ENCODE data around the gene MAGED1. TPM values are rescaled to one million over a fixed set of nuclear protein-coding genes. Genes with fewer than 3 reads are reported as not detected.

MAGED1 gene
- total and polyA plus RNA-seq, 2 of the 8 experiments (the other 6 are each of a cell fraction or from before 2014, with no cell fraction given) = 91.0 to 91.1 TPM

- Histone ChIP-seq H3K18ac (ENCODE audit: extremely low read depth, low read length) (no peak overlapping the region), H2AK5ac (ENCODE audit: low read depth, low read length) (no peak overlapping the region), H4K20me1 (replicated peaks in 1 of 2; ENCODE audit: control insufficient read depth in 1 of 2, insufficient read depth in 2 of 2, low read length in 2 of 2) (no peaks in the 10 kb centered on the region), H3K14ac (ENCODE audit: insufficient read length) (no peak overlapping the region), H2BK12ac (ENCODE audit: low read depth, low read length) (no peak overlapping the region), H4K5ac (ENCODE audit: insufficient read length, low read depth, low read length) (no peak overlapping the region), H3K4ac (replicated peaks; ENCODE audit: insufficient read length, low read depth, low read length) (no peak overlapping the region), H3K23me2 (ENCODE audit: low read depth, low read length) (no peaks in the 10 kb centered on the region), H2BK20ac (ENCODE audit: low read length) (no peak overlapping the region), H3K4me1 (replicated peaks in 1 of 4; ENCODE audit: control insufficient read depth in 3 of 4, insufficient read depth in 4 of 4, low read length in 3 of 4) (no peaks in the 10 kb centered on the region), H3K9ac (replicated peaks in 1 of 4; ENCODE audit: extremely low read depth in 1 of 4, low read depth in 3 of 4, low read length in 3 of 4) (no peak overlapping the region), H3K9me3 (ENCODE audit: insufficient read depth in 2 of 2, low read depth in 1 of 2, low read length in 1 of 2) (no peaks in the 10 kb centered on the region), H3K56ac (replicated peaks; ENCODE audit: insufficient read length, low read depth, low read length) (no peak overlapping the region), H3K27me3 (replicated peaks in 1 of 4; ENCODE audit: control insufficient read depth in 3 of 4, extremely low read depth in 1 of 4, insufficient read depth in 3 of 4, low read length in 3 of 4) (no peaks in the 10 kb centered on the region), H4K8ac (ENCODE audit: extremely low read depth, insufficient read depth, low read length) (no peak overlapping the region), H2BK120ac (replicated peaks; ENCODE audit: low read depth, low read length) (no peak overlapping the region), H3K79me1 (ENCODE audit: low read depth, low read length) (no peaks in the 10 kb centered on the region), H3K23ac (ENCODE audit: insufficient read length) (no peak overlapping the region), H4K91ac (replicated peaks; ENCODE audit: insufficient read length, low read length) (no peak overlapping the region), H2BK15ac (ENCODE audit: low read length) (no peak overlapping the region), H2BK5ac (ENCODE audit: low read depth, low read length) (no peak overlapping the region), H3K4me3 (ENCODE audit: extremely low read depth in 1 of 4, insufficient read depth in 2 of 4, low read depth in 3 of 4, low read length in 4 of 4) (no peak overlapping the region), H3K27ac (ENCODE audit: low read depth, low read length) (no peak overlapping the region), H2AFZ (ENCODE audit: low read length) (no peak overlapping the region), H3K4me2 (ENCODE audit: insufficient read depth in 1 of 2, low read depth in 2 of 2, low read length in 2 of 2) (no peak overlapping the region), H3K79me2 (ENCODE audit: control insufficient read depth in 1 of 2, insufficient read depth in 2 of 2, low read length in 2 of 2) (peaks cover 0 to 25% of the 10 kb centered on the region in 2 experiments; a peak in 2 of 4 replicates), H3K36me3 (ENCODE audit: control insufficient read depth in 2 of 4, insufficient read depth in 4 of 4, low read length in 3 of 4) (no peaks in the 10 kb centered on the region)
- no peak for FAIRE-seq
- CTCF ChIA-PET (ENCODE audit: partially characterized antibody) = no interaction called here
- DNase-seq (ENCODE audit: low read depth in 1 of 2, low spot score in 2 of 2) = no peak
- WGBS, 2 experiments (ENCODE audit: extremely low coverage in 1 of 2, insufficient coverage in 1 of 2, insufficient read length in 1 of 2, insufficient replicate concordance in 2 of 2, low coverage in 1 of 2, low lambda C conversion rate in 2 of 2, missing lambda C conversion rate in 1 of 2) = 92% methylated on average over 1 of the region's 1 CpG; no CpG with 5 or more reads in 1 of the 2 experiments
- POLR2A ChIA-PET (ENCODE audit: partially characterized antibody) = no interaction called here
- TF ChIP-seq EGR1 (IDR thresholded peaks at IDR 0.05; ENCODE audit: borderline replicate concordance, low read depth, low read length) = no peak
- no peak for TF ChIP-seq YY1 (IDR thresholded peaks at IDR 0.05; ENCODE audit: low read depth, low read length)
- no peak for TF ChIP-seq SRF (IDR thresholded peaks at IDR 0.05; ENCODE audit: low read depth, low read length)
- no peak for TF ChIP-seq HDAC2 (IDR thresholded peaks at IDR 0.05; ENCODE audit: borderline replicate concordance in 1 of 2, low read depth in 2 of 2, low read length in 2 of 2)
- no peak for TF ChIP-seq SP2 (IDR thresholded peaks at IDR 0.05; ENCODE audit: low read length)
- no peak for TF ChIP-seq KDM5A (IDR thresholded peaks at IDR 0.05; ENCODE audit: low read length)
Measured at GRCh38 chrX:51876441-51876840, 17.0 kb upstream of the MAGED1 start.

Measured in H1 (cell line).